HepG2 (cell line): Measurements from ENCODE around the gene SLC35B2. TPM values are rescaled to one million over a fixed set of nuclear protein-coding genes. Genes with fewer than 3 reads are reported as not detected.

Source experiments
- ARHGAP35 ChIP-seq: sonication (generic); formaldehyde crosslinking; IDR thresholded peaks from 2 replicates; pipeline ENCODE4 v1.9.0; 2022; ENCODE audit warnings: mild to moderate bottlenecking, inconsistent platforms, moderate library complexity, missing genetic modification reagents, borderline replicate concordance
- BCL6 ChIP-seq: IDR thresholded peaks from 2 replicates; pipeline ENCODE4 v1.6.1; 2016; ENCODE audit warnings: missing genetic modification reagents, missing compliant biosample characterization
- CCDC6 ChIP-seq: sonication (generic); formaldehyde crosslinking; IDR thresholded peaks from 2 replicates; pipeline ENCODE4 v1.8.1; 2022; ENCODE audit warnings: mild to moderate bottlenecking, missing genetic modification reagents, moderate library complexity
- CREB1 ChIP-seq, 2 experiments: fragments of 450-650 bp in 1 of 2; IDR thresholded peaks; 2 replicates each; pipeline ENCODE4 v1.6.1; 2016 to 2017; ENCODE audit warnings: control low read depth in 1 of 2, mild to moderate bottlenecking in 1 of 2, missing compliant biosample characterization in 1 of 2, missing genetic modification characterization in 1 of 2
- IKZF4 ChIP-seq: sonication (generic); formaldehyde crosslinking; IDR thresholded peaks from 2 replicates; pipeline ENCODE4 v1.5.1; 2020; ENCODE audit warnings: borderline replicate concordance, mild to moderate bottlenecking, low read depth, missing genetic modification reagents; ENCODE audit errors: not compliant biosample characterization
- NFYB ChIP-seq: sonication (generic); formaldehyde crosslinking; IDR thresholded peaks from 2 replicates; pipeline ENCODE4 v1.4.0; 2020; ENCODE audit warnings: missing genetic modification reagents
- PCBP2 ChIP-seq: fragments of 200-400 bp; formaldehyde crosslinking; optimal IDR thresholded peaks from 2 replicates; pipeline ENCODE3; 2018; ENCODE audit warnings: low read length, low read depth; ENCODE audit not compliant: poor library complexity, severe bottlenecking
- PHF5A ChIP-seq: IDR thresholded peaks from one replicate; pipeline ENCODE4 v1.6.1; 2018; ENCODE audit warnings: low read depth, missing genetic modification reagents; ENCODE audit not compliant: unreplicated experiment
- PLRG1 ChIP-seq: fragments of 450-650 bp; conservative IDR thresholded peaks from 2 replicates; pipeline ENCODE4 v1.6.1; 2016
- PRDM15 ChIP-seq: sonication (generic); formaldehyde crosslinking; IDR thresholded peaks from 2 replicates; pipeline ENCODE4 v1.4.0; 2020; ENCODE audit warnings: missing genetic modification reagents
- RBAK ChIP-seq: sonication (generic); formaldehyde crosslinking; IDR thresholded peaks from 2 replicates; pipeline ENCODE4 v1.5.1; 2020; ENCODE audit warnings: mild to moderate bottlenecking, missing genetic modification reagents
- ZFP62 ChIP-seq: sonication (generic); formaldehyde crosslinking; IDR thresholded peaks from 2 replicates; pipeline ENCODE4 v1.4.0; 2020; ENCODE audit warnings: missing genetic modification reagents
- ZFP91 ChIP-seq: sonication (generic); formaldehyde crosslinking; IDR thresholded peaks from 2 replicates; pipeline ENCODE4 v1.9.0; 2022; ENCODE audit warnings: missing genetic modification reagents, mild to moderate bottlenecking, borderline replicate concordance
- ZNF20 ChIP-seq: sonication (generic); formaldehyde crosslinking; IDR thresholded peaks from 2 replicates; pipeline ENCODE4 v1.4.0; 2020; ENCODE audit warnings: mild to moderate bottlenecking, moderate library complexity, missing genetic modification reagents
- ZNF33A ChIP-seq: sonication (generic); formaldehyde crosslinking; IDR thresholded peaks from 2 replicates; pipeline ENCODE4 v1.5.1; 2020; ENCODE audit warnings: missing genetic modification reagents, mild to moderate bottlenecking, moderate library complexity, borderline replicate concordance
- ZNF460 ChIP-seq: sonication (generic); formaldehyde crosslinking; IDR thresholded peaks from 2 replicates; pipeline ENCODE4 v1.5.1; 2020; ENCODE audit warnings: missing genetic modification reagents, mild to moderate bottlenecking, borderline replicate concordance
- ZNF572 ChIP-seq: sonication (generic); formaldehyde crosslinking; IDR thresholded peaks from 2 replicates; pipeline ENCODE4 v1.5.1; 2020; ENCODE audit warnings: mild to moderate bottlenecking, missing genetic modification reagents
- ZNF788 ChIP-seq: sonication (generic); formaldehyde crosslinking; IDR thresholded peaks from 2 replicates; pipeline ENCODE4 v1.5.0; 2020; ENCODE audit warnings: mild to moderate bottlenecking, missing genetic modification reagents, borderline replicate concordance
- ZNF891 ChIP-seq: sonication (generic); formaldehyde crosslinking; IDR thresholded peaks from 2 replicates; pipeline ENCODE4 v1.5.0; 2020; ENCODE audit warnings: mild to moderate bottlenecking, missing genetic modification reagents
- polyA plus RNA-seq, 8 experiments: library from polyadenylated mRNA; depleted of rRNA in 3 of 8; stranded (reverse) in 7 of 8; unstranded in 1 of 8; fragments of >200 nt; fragmentation: Illumina TruSeq in 4 of 8; extraction: Trizol in 4 of 8; gene quantifications; 2 replicates each; pipeline versions ENCODE4 v1.2.1 to v1.2.3, GENCODE V29; 2011 to 2016; ENCODE audit warnings: low read depth in 4 of 8, missing spikeins in 1 of 8, mixed read lengths in 1 of 8; ENCODE audit not compliant: insufficient read depth in 1 of 8
- total RNA-seq, 5 experiments: library from RNA; depleted of rRNA; stranded (reverse); fragments of >200 nt; fragmentation: Illumina TruSeq; extraction: Trizol; gene quantifications; 2 replicates each; pipeline ENCODE4 v1.2.3, GENCODE V29; 2016; ENCODE audit warnings: low read depth in 1 of 5
- TF ChIP-seq, protein P1 (sequence below): sonication (generic); formaldehyde crosslinking; conservative IDR thresholded peaks from 2 replicates; pipeline ENCODE4 v1.8.0; 2022; ENCODE audit warnings: mild to moderate bottlenecking, moderate library complexity, missing genetic modification reagents
- TF ChIP-seq, protein P2 (sequence below): fragments of 450-650 bp; IDR thresholded peaks from 2 replicates; pipeline ENCODE4 v1.6.1; 2017

Gene SLC35B2
- total and polyA plus RNA-seq, 2 of the 13 experiments (the other 11 are each of a cell fraction or from before 2014, with no cell fraction given): 61.1 to 148 TPM

DNA sequence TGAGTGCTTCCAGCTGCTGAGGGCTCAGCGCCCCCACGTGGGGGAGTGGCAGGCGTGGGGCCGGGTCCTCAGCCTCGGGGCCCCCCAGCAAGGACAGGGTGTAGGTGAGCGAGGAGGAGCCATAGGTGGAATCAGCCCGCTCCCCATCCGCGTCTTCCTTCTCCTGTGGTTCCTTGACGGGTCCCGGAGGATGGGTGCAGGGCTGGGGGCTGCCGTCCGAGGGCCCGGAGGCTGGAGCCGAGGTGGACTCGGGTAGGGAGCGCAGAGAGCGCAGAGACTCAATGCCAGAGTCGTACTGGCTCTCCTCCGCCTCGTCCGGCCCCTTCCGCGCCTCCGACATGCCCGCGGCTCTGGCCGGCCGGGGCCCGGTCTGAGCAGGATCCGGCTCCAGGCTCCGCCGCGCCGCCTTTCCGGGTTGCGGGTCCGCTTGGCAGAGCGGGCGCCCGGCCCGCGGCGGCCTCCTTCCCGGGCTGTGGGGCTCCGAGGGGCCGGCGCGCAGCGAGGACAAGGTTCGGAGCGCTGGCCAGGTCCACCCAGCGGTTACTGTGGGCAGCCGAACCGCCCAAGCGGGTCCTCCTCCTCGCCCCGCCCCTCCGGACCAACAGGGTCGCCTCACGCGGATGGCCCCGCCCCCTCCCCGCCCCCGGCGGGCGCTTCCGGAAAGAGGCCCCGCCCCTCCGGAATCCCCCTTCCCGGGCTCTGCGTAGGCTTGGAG, 7.8 kb upstream of the SLC35B2 start, which contains the start of gene NFKBIE (continued):
- TF ChIP-seq, protein P1, sequence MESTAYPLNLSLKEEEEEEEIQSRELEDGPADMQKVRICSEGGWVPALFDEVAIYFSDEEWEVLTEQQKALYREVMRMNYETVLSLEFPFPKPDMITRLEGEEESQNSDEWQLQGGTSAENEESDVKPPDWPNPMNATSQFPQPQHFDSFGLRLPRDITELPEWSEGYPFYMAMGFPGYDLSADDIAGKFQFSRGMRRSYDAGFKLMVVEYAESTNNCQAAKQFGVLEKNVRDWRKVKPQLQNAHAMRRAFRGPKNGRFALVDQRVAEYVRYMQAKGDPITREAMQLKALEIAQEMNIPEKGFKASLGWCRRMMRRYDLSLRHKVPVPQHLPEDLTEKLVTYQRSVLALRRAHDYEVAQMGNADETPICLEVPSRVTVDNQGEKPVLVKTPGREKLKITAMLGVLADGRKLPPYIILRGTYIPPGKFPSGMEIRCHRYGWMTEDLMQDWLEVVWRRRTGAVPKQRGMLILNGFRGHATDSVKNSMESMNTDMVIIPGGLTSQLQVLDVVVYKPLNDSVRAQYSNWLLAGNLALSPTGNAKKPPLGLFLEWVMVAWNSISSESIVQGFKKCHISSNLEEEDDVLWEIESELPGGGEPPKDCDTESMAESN: peak; percentile 90
- TF ChIP-seq ZNF33A (CRISPR knock-in tag): no peak
- TF ChIP-seq PRDM15 (CRISPR knock-in tag): peak; percentile 63; the same call in 1 of the 2 replicates
- no peak for TF ChIP-seq ZNF572 (CRISPR knock-in tag)
- no peak for TF ChIP-seq PCBP2
- TF ChIP-seq, protein P2, sequence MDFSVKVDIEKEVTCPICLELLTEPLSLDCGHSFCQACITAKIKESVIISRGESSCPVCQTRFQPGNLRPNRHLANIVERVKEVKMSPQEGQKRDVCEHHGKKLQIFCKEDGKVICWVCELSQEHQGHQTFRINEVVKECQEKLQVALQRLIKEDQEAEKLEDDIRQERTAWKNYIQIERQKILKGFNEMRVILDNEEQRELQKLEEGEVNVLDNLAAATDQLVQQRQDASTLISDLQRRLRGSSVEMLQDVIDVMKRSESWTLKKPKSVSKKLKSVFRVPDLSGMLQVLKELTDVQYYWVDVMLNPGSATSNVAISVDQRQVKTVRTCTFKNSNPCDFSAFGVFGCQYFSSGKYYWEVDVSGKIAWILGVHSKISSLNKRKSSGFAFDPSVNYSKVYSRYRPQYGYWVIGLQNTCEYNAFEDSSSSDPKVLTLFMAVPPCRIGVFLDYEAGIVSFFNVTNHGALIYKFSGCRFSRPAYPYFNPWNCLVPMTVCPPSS: no peak
- TF ChIP-seq PHF5A (CRISPR knock-in tag): no peak
- no peak for TF ChIP-seq ZFP62
- 0 out of 2 replicates have a peak, but pooled peaks have one; percentile 53 for TF ChIP-seq CCDC6 (CRISPR knock-in tag)
- TF ChIP-seq ZNF891 (CRISPR knock-in tag): peak; percentile 18; the same call in 1 of the 2 replicates
- TF ChIP-seq ZFP91 (CRISPR knock-in tag): peak; percentile 79
- TF ChIP-seq PLRG1: no peak
- peak; percentile 71 for TF ChIP-seq IKZF4
- TF ChIP-seq ZNF20 (CRISPR knock-in tag): no peak
- no peak for TF ChIP-seq ZNF788 (CRISPR knock-in tag)
- TF ChIP-seq RBAK (CRISPR knock-in tag): no peak
- TF ChIP-seq BCL6 (CRISPR knock-in tag): no peak; the same call in 1 of the 2 replicates
- no peak for TF ChIP-seq NFYB (CRISPR knock-in tag)
- TF ChIP-seq ZNF460: no peak
- TF ChIP-seq ARHGAP35 (CRISPR knock-in tag): no peak; the same call in none of the 2 replicates
- TF ChIP-seq CREB1 (IDR thresholded peaks at IDR 0.05): no peak
- TF ChIP-seq CREB1 (CRISPR knock-in tag; IDR thresholded peaks at IDR 0.05): no peak
